Measurements from ENCODE around the gene RESP18.

DNA sequence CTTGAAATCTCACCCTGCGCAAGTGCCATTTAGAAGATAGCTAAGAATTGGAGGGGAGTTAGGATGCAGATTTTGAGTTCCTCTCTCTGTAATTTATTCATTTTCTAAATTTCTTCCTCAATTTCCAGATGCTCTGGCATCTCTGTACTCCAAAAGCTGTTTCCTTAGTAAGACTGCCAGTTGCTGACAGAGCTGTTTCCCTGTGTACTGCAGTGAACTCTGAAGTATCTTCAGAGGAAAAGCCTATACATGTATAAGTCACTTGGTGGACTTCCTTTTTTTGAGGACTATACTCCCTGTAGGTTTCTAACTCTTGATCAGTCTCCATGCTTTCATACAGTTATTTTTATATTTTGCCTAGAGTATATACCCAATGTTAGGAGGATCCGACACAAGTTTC is 1.5 kb upstream of the RESP18 start:
- TF ChIP-seq, protein P1, sequence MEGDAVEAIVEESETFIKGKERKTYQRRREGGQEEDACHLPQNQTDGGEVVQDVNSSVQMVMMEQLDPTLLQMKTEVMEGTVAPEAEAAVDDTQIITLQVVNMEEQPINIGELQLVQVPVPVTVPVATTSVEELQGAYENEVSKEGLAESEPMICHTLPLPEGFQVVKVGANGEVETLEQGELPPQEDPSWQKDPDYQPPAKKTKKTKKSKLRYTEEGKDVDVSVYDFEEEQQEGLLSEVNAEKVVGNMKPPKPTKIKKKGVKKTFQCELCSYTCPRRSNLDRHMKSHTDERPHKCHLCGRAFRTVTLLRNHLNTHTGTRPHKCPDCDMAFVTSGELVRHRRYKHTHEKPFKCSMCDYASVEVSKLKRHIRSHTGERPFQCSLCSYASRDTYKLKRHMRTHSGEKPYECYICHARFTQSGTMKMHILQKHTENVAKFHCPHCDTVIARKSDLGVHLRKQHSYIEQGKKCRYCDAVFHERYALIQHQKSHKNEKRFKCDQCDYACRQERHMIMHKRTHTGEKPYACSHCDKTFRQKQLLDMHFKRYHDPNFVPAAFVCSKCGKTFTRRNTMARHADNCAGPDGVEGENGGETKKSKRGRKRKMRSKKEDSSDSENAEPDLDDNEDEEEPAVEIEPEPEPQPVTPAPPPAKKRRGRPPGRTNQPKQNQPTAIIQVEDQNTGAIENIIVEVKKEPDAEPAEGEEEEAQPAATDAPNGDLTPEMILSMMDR (tag by site-specific recombination; IDR thresholded peaks at IDR 0.05): no peak
- TF ChIP-seq YY1 (tag by site-specific recombination; IDR thresholded peaks at IDR 0.05) (no peak), BCL11A (tag by site-specific recombination; IDR thresholded peaks at IDR 0.05; ENCODE audit: low read depth) (no peak), ZNF274 (IDR thresholded peaks at IDR 0.05; ENCODE audit: low read length) (no peak), ZNF274 (tag by site-specific recombination; IDR thresholded peaks at IDR 0.05; ENCODE audit: borderline replicate concordance) (no peak)

All from HEK293 (cell line).